SW 1271 (cell line): ENCODE measurements around the gene RALGPS2.
"Not testable (repeated sequence)": the region's sequence is repeated elsewhere in the genome, so short reads cannot be mapped to it uniquely, and the experiment has no call there.

Source experiments
- DNase-seq, 2 experiments: peaks; one replicate each; lab custom pipeline; 2025; lab: John Stamatoyannopoulos, UW

The RALGPS2 gene

GRCh38 chr1:178942285-178943198 lies 217.5 kb downstream of the RALGPS2 start:
- no peak for DNase-seq

- no peak for DNase-seq
These were observed 219.7 kb downstream of the RALGPS2 start for GRCh38 chr1:178944729-178945128.

- DNase-seq, result no peak
These were observed 220.8 kb downstream of the RALGPS2 start for GRCh38 chr1:178945763-178946266.

- no peak for DNase-seq
These were observed 221.4 kb downstream of the RALGPS2 start for GRCh38 chr1:178946416-178946815.

- no peak for DNase-seq
These were observed 222.0 kb downstream of the RALGPS2 start for GRCh38 chr1:178946855-178947676.

GRCh38 chr1:178947677-178947981 lies 222.6 kb downstream of the RALGPS2 start:
- no peak for DNase-seq

- no peak for DNase-seq
These were observed 223.6 kb downstream of the RALGPS2 start for GRCh38 chr1:178948676-178949075.

GRCh38 chr1:178949866-178950265 lies 224.8 kb downstream of the RALGPS2 start:
- DNase-seq, result not testable (repeated sequence)

- no peak for DNase-seq
These were observed 226.6 kb downstream of the RALGPS2 start for GRCh38 chr1:178951600-178951999.

GRCh38 chr1:178953034-178953433 lies 228.0 kb downstream of the RALGPS2 start:
- DNase-seq, result no peak

- no peak for DNase-seq
These were observed 228.7 kb downstream of the RALGPS2 start for GRCh38 chr1:178953538-178954324.

- no peak for DNase-seq
These were observed 229.3 kb downstream of the RALGPS2 start for GRCh38 chr1:178954325-178954690.

- DNase-seq, result no peak
These were observed 229.9 kb downstream of the RALGPS2 start for GRCh38 chr1:178954937-178955336.

GRCh38 chr1:178955391-178955954 lies 230.4 kb downstream of the RALGPS2 start:
- no peak for DNase-seq

GRCh38 chr1:178958491-178958890 lies 233.4 kb downstream of the RALGPS2 start:
- no peak for DNase-seq

GRCh38 chr1:178959543-178960460 lies 234.8 kb downstream of the RALGPS2 start:
- no peak for DNase-seq

GRCh38 chr1:178960482-178961240 lies 235.6 kb downstream of the RALGPS2 start:
- no peak for DNase-seq

GRCh38 chr1:178961331-178961730 lies 236.3 kb downstream of the RALGPS2 start:
- DNase-seq, result no peak

GRCh38 chr1:178961868-178962267 lies 236.8 kb downstream of the RALGPS2 start:
- no peak for DNase-seq
